HG03442 (cell line): ENCODE measurements around the gene RNLS.
A peak's percentile ranks its signal among the peaks of the same experiment; 100 is the strongest.

Experiments
- ATAC-seq: cut with Tn5 transposase; IDR thresholded peaks from one replicate; pipeline ENCODE4 v1.9.1; 2021; ENCODE audit warnings: mild to moderate bottlenecking, moderate library complexity; ENCODE audit not compliant: unreplicated experiment

Gene RNLS

GRCh38 chr10:88582806-88583583 lies at the start of gene RNLS:
Gene RNLS, minus strand, starts transcription at chr10:88583318.
- ATAC-seq = peak; percentile 82

- ATAC-seq = no peak
Observed at GRCh38 chr10:88624840-88625239, 41.7 kb upstream of the RNLS start.

GRCh38 chr10:88623835-88624234 lies 40.7 kb upstream of the RNLS start:
- ATAC-seq = no peak

- no peak for ATAC-seq
Observed at GRCh38 chr10:88620441-88620840, 37.3 kb upstream of the RNLS start.

- no peak for ATAC-seq
Observed at GRCh38 chr10:88618496-88618895, 35.4 kb upstream of the RNLS start.

- no peak for ATAC-seq
Observed at GRCh38 chr10:88617772-88618300, 34.7 kb upstream of the RNLS start.

- no peak for ATAC-seq
Observed at GRCh38 chr10:88616250-88616977, 33.3 kb upstream of the RNLS start.

- no peak for ATAC-seq
Observed at GRCh38 chr10:88608780-88609179, 25.7 kb upstream of the RNLS start.

GRCh38 chr10:88608052-88608732 lies 25.1 kb upstream of the RNLS start:
- peak; percentile 61 for ATAC-seq

GRCh38 chr10:88598055-88598454 lies 14.9 kb upstream of the RNLS start:
- ATAC-seq = peak; percentile 74

- ATAC-seq = no peak
Observed at GRCh38 chr10:88594482-88594881, 11.4 kb upstream of the RNLS start.

- ATAC-seq = no peak
Observed at GRCh38 chr10:88592906-88593305, 9.8 kb upstream of the RNLS start.

- ATAC-seq = no peak
Observed at GRCh38 chr10:88592381-88592780, 9.3 kb upstream of the RNLS start.

- no peak for ATAC-seq
Observed at GRCh38 chr10:88586462-88586861, 3.3 kb upstream of the RNLS start, which contains the start of gene LIPJ. Gene LIPJ, plus strand, starts transcription at chr10:88586762. Its CDS starts 3,926 bp downstream, at chr10:88590688.

- ATAC-seq = no peak
Observed at GRCh38 chr10:88583584-88583957, 453 bp upstream of the RNLS start.

GRCh38 chr10:88582411-88582805 lies 710 bp downstream of the RNLS start:
- ATAC-seq = no peak

- no peak for ATAC-seq
Observed at GRCh38 chr10:88565072-88565471, 18.0 kb downstream of the RNLS start.

- ATAC-seq = no peak
Observed at GRCh38 chr10:88562152-88562551, 21.0 kb downstream of the RNLS start.

GRCh38 chr10:88557658-88558057 lies 25.5 kb downstream of the RNLS start:
- ATAC-seq = no peak

- ATAC-seq = no peak
Observed at GRCh38 chr10:88557256-88557655, 25.9 kb downstream of the RNLS start.

GRCh38 chr10:88555190-88555908 lies 27.8 kb downstream of the RNLS start:
- no peak for ATAC-seq
